Measurements from ENCODE around the gene H2AZ2. TPM values are rescaled to one million over a fixed set of nuclear protein-coding genes. Genes with fewer than 3 reads are reported as not detected.

H2AZ2 gene
- total RNA-seq (2021) = 334 and 354 TPM in 2 replicates
- percentile 97 among the genes with signal in this experiment for Bru-seq, nascent RNA
- BruChase-seq, experiment 1, labeled RNA remaining after a 2-hour chase = percentile 96 among the genes with signal in this experiment
- BruChase-seq, experiment 2, labeled RNA remaining after a 6-hour chase = percentile 97 among the genes with signal in this experiment
- long read RNA-seq, transcript H2AFV-202 (5 exons, 752 nt) = major isoform, 345 of 477 reads
- long read RNA-seq, transcript H2AFV-203 (4 exons, 596 nt) = minor isoform, 18 of 477 reads
- long read RNA-seq, transcript H2AFV-207 (4 exons, 1,041 nt) = minor isoform, 12 of 477 reads
- long read RNA-seq, transcript H2AFV-204 (4 exons, 687 nt) = minor isoform, 20 of 477 reads
- long read RNA-seq, partial matches to known transcripts = 38 of 477 reads
- long read RNA-seq, other reads (novel, unspliced or antisense) = 31 of 477 reads

GRCh38 chr7:44847920-44848634 lies at the start of gene H2AZ2:
Gene H2AZ2, minus strand, starts transcription at chr7:44848087. Its CDS starts 116 bp downstream, at chr7:44847971.
- DNase-seq = peak; percentile 100
- Histone ChIP-seq H3F3A (ENCODE audit: insufficient read depth, low read depth) (peaks cover 34% of the 10 kb centered on the region), H2AFZ (peak within 1 kb of the TSS; percentile 97), H3K9me2 (ENCODE audit: insufficient read depth) (no peaks in the 10 kb centered on the region), H3K4me2 (peak within 1 kb of the TSS; percentile 96), H3K4me3 (peak within 1 kb of the TSS; percentile 69), H4K20me1 (ENCODE audit: insufficient read depth) (peaks cover 38% of the 10 kb centered on the region), H3K79me2 (ENCODE audit: low read depth) (peaks cover 52% of the 10 kb centered on the region), H3K27me3 (ENCODE audit: insufficient read depth, low read depth) (no peaks in the 10 kb centered on the region), H3K36me3 (ENCODE audit: low read depth) (peaks cover 5% of the 10 kb centered on the region; the same call in 1 of the 2 replicates), H3K4me1 (replicated peaks; ENCODE audit: insufficient read depth) (peaks cover 27% of the 10 kb centered on the region), H3K9me3 (ENCODE audit: insufficient read depth, low read depth) (no peaks in the 10 kb centered on the region), H3K27ac (peak within 1 kb of the TSS; percentile 72)
- TF ChIP-seq CTCF (conservative IDR thresholded peaks at IDR 0.05) (no peak), EZH2 (IDR thresholded peaks at IDR 0.05; ENCODE audit: low read depth) (no peak)
- ChIA-PET POLR2A (ENCODE audit: unreplicated experiment) (interaction anchor here (0.6 to 0.9 kb wide), 17 partner anchors 21 to 1035 kb away, joined by 3 to 14 read pairs (median 4); partner anchors contain the start of gene DDX56), CTCF (interaction anchor here (0.6 to 1.2 kb wide), 2 partner anchors 215 to 274 kb away, joined by 3 to 4 read pairs; partner anchors contain the start of gene DDX56)
- no TSS peak for BruUV-seq (replicated peaks)
- intact Hi-C loops (cut with micrococcal nuclease; ENCODE audit: unreplicated experiment) = loop anchor here (1.0 to 10.0 kb wide), 11 partner anchors 51 to 358 kb away; partner anchors contain the start of genes CCM2, NUDCD3, TBRG4 and TMED4

GRCh38 chr7:44897309-44897708 lies 49.4 kb upstream of the H2AZ2 start:
- ChIA-PET POLR2A (ENCODE audit: unreplicated experiment) (no interaction called here), CTCF (no interaction called here)
- no peak overlapping the region for H2AFZ ChIP-seq
- intact Hi-C loops (cut with micrococcal nuclease; ENCODE audit: unreplicated experiment) = no loop called here
- no peaks in the 10 kb centered on the region for H3K9me3 ChIP-seq (ENCODE audit: insufficient read depth, low read depth)
- no peaks in the 10 kb centered on the region for H3K27me3 ChIP-seq (ENCODE audit: insufficient read depth, low read depth)
- H3K4me3 ChIP-seq = no peak overlapping the region
- BruUV-seq (replicated peaks) = no TSS peak
- no peaks in the 10 kb centered on the region for H3K36me3 ChIP-seq (ENCODE audit: low read depth)
- H4K20me1 ChIP-seq (ENCODE audit: insufficient read depth) = no peaks in the 10 kb centered on the region
- DNase-seq = no peak
- TF ChIP-seq CTCF (conservative IDR thresholded peaks at IDR 0.05) (no peak), EZH2 (IDR thresholded peaks at IDR 0.05; ENCODE audit: low read depth) (no peak)
- no peak overlapping the region for H3K4me2 ChIP-seq
- no peaks in the 10 kb centered on the region for H3K4me1 ChIP-seq (replicated peaks; ENCODE audit: insufficient read depth)
- peaks cover 6% of the 10 kb centered on the region for H3F3A ChIP-seq (ENCODE audit: insufficient read depth, low read depth)
- no peaks in the 10 kb centered on the region for H3K9me2 ChIP-seq (ENCODE audit: insufficient read depth)
- H3K79me2 ChIP-seq (ENCODE audit: low read depth) = no peaks in the 10 kb centered on the region
- no peak overlapping the region for H3K27ac ChIP-seq

- TF ChIP-seq EZH2 (IDR thresholded peaks at IDR 0.05; ENCODE audit: low read depth) (no peak), CTCF (conservative IDR thresholded peaks at IDR 0.05) (no peak)
- Histone ChIP-seq H3K4me1 (replicated peaks; ENCODE audit: insufficient read depth) (no peaks in the 10 kb centered on the region), H3K36me3 (ENCODE audit: low read depth) (no peaks in the 10 kb centered on the region), H3K4me2 (no peak overlapping the region), H3K27ac (no peak overlapping the region), H2AFZ (no peak overlapping the region), H3K9me3 (ENCODE audit: insufficient read depth, low read depth) (no peaks in the 10 kb centered on the region), H3K27me3 (ENCODE audit: insufficient read depth, low read depth) (no peaks in the 10 kb centered on the region), H3F3A (ENCODE audit: insufficient read depth, low read depth) (peaks cover 6% of the 10 kb centered on the region), H3K4me3 (no peak overlapping the region), H3K9me2 (ENCODE audit: insufficient read depth) (no peaks in the 10 kb centered on the region), H3K79me2 (ENCODE audit: low read depth) (no peaks in the 10 kb centered on the region), H4K20me1 (ENCODE audit: insufficient read depth) (no peaks in the 10 kb centered on the region)
- DNase-seq = no peak
- intact Hi-C loops (cut with micrococcal nuclease; ENCODE audit: unreplicated experiment) = no loop called here
- POLR2A ChIA-PET (ENCODE audit: unreplicated experiment) = no interaction called here
- CTCF ChIA-PET = no interaction called here
- no TSS peak for BruUV-seq (replicated peaks)
Measured at GRCh38 chr7:44894888-44895580, 47.1 kb upstream of the H2AZ2 start.

Data from PC-9 (cell line).